Measurements from ENCODE around the gene CHRND. TPM values are rescaled to one million over a fixed set of nuclear protein-coding genes. Genes with fewer than 3 reads are reported as not detected.

Gene CHRND
- total RNA-seq, 6 experiments from 2014 or later: not detected

GRCh38 chr2:232551776-232552175 is 25.8 kb downstream of the CHRND start:
- DNase-seq: no peak
- H3K27ac Mint-ChIP-seq: peak overlapping the region; percentile 97
- peaks cover 42% of the 10 kb centered on the region for H3K36me3 Mint-ChIP-seq (ENCODE audit: low read depth)
- H3K9me3 Mint-ChIP-seq: no peaks in the 10 kb centered on the region; the same call in 1 of the 2 replicates
- peak overlapping the region; percentile 98 for H3K4me3 Mint-ChIP-seq
- TF ChIP-seq CTCF (IDR thresholded peaks at IDR 0.05): no peak
- peaks cover 51% of the 10 kb centered on the region for H3K4me1 Mint-ChIP-seq (ENCODE audit: low read depth)
- H3K27me3 Mint-ChIP-seq (ENCODE audit: insufficient read depth): peaks cover 4% of the 10 kb centered on the region

- H3K27ac Mint-ChIP-seq: no peak overlapping the region
- peaks cover 32% of the 10 kb centered on the region for H3K4me1 Mint-ChIP-seq (ENCODE audit: low read depth)
- no peaks in the 10 kb centered on the region for H3K9me3 Mint-ChIP-seq
- DNase-seq: no peak
- TF ChIP-seq CTCF (IDR thresholded peaks at IDR 0.05): no peak
- peaks cover 45% of the 10 kb centered on the region for H3K36me3 Mint-ChIP-seq (ENCODE audit: low read depth)
- H3K27me3 Mint-ChIP-seq (ENCODE audit: insufficient read depth): no peaks in the 10 kb centered on the region
- no peak overlapping the region for H3K4me3 Mint-ChIP-seq
Measured at GRCh38 chr2:232556426-232556825, 30.5 kb downstream of the CHRND start.

GRCh38 chr2:232562515-232563151 is 36.7 kb downstream of the CHRND start:
- DNase-seq: no peak
- Mint-ChIP-seq H3K27ac (peak overlapping the region; percentile 27; the same call in 1 of the 2 replicates), H3K36me3 (ENCODE audit: low read depth) (peaks cover 58% of the 10 kb centered on the region), H3K27me3 (ENCODE audit: insufficient read depth) (no peaks in the 10 kb centered on the region; the same call in 1 of the 2 replicates), H3K4me3 (no peak overlapping the region), H3K9me3 (no peaks in the 10 kb centered on the region), H3K4me1 (ENCODE audit: low read depth) (peaks cover 13% of the 10 kb centered on the region)
- 0 out of 2 replicates have a peak, but pooled peaks have one; percentile 10 for TF ChIP-seq CTCF (IDR thresholded peaks at IDR 0.05)

- Mint-ChIP-seq H3K4me3 (no peak overlapping the region), H3K4me1 (ENCODE audit: low read depth) (peaks cover 22% of the 10 kb centered on the region), H3K27me3 (ENCODE audit: insufficient read depth) (no peaks in the 10 kb centered on the region; the same call in 1 of the 2 replicates), H3K9me3 (no peaks in the 10 kb centered on the region), H3K36me3 (ENCODE audit: low read depth) (peaks cover 63% of the 10 kb centered on the region), H3K27ac (peak overlapping the region; percentile 35; the same call in 1 of the 2 replicates)
- no peak for TF ChIP-seq CTCF (IDR thresholded peaks at IDR 0.05)
- DNase-seq: peak; percentile 56
Measured at GRCh38 chr2:232563580-232563979, 37.6 kb downstream of the CHRND start.

- H3K4me3 Mint-ChIP-seq: peak overlapping the region; percentile 11; the same call in 1 of the 2 replicates
- DNase-seq: no peak
- H3K27ac Mint-ChIP-seq: peak overlapping the region; percentile 85
- TF ChIP-seq CTCF (IDR thresholded peaks at IDR 0.05): no peak
- peaks cover 64% of the 10 kb centered on the region for H3K36me3 Mint-ChIP-seq (ENCODE audit: low read depth)
- no peaks in the 10 kb centered on the region; the same call in 1 of the 2 replicates for H3K27me3 Mint-ChIP-seq (ENCODE audit: insufficient read depth)
- H3K9me3 Mint-ChIP-seq: no peaks in the 10 kb centered on the region
- peaks cover 28% of the 10 kb centered on the region for H3K4me1 Mint-ChIP-seq (ENCODE audit: low read depth)
Measured at GRCh38 chr2:232567721-232568120, 41.8 kb downstream of the CHRND start.

All from HFFc6 (cell line).